K562 (cell line): ENCODE data around the gene MITF. TPM values are rescaled to one million over a fixed set of nuclear protein-coding genes. Genes with fewer than 3 reads are reported as not detected.

ENCODE experiments used
- ATAC-seq: fragments of 200-7000 bp; cut with Tn5 transposase; 3 replicates; pipeline ENCODE4 v1.9.1; 2020; ENCODE audit warnings: moderate library complexity
- BruUV-seq: library from RNA; stranded (reverse); fragments of 400-500 nt; replicated peaks from 2 replicates; lab custom pipeline; 2021; lab: Mats Ljungman, UMichigan
- CTCF ChIA-PET: fragments of 300-600 bp; formaldehyde crosslinking; extraction: SDS; loops from one replicate; lab custom pipeline; 2021; ENCODE audit warnings: low intra/inter-chr PET ratio; lab: Yijun Ruan, JAX
- POLR2A ChIA-PET: fragments of 300-600, 350-650 bp; sonication (Branson Sonifier 250); formaldehyde crosslinking; extraction: SDS; loops from one replicate; lab custom pipeline; 2021; ENCODE audit warnings: antibody characterized with exemption, inconsistent platforms; lab: Yijun Ruan, JAX
- DNase-seq, 4 experiments: peaks; one replicate each; pipeline versions ENCODE4 v3.0.0 to v3.0.0-alpha.2; 2011 to 2018; ENCODE audit warnings: low spot score in 3 of 4, mixed read lengths in 3 of 4; ENCODE audit errors: extremely low read depth in 1 of 4
- FAIRE-seq: peaks from 2 replicates; lab custom pipeline; 2011; peaks lifted over from hg19 to GRCh38; lab: Jason Lieb, UNC
- H2AFZ ChIP-seq: 2 replicates; pipeline ENCODE4 v1.6.0; 2011; ENCODE audit warnings: low read depth, low read length, control low read depth, inconsistent platforms
- H3K27ac ChIP-seq: fragments of 200-600 bp; 3 replicates; pipeline ENCODE4 v1.8.0; 2011; ENCODE audit warnings: low read depth, mild to moderate bottlenecking, control low read depth, inconsistent platforms, low read length, moderate library complexity, mixed read lengths; ENCODE audit errors: extremely low read depth
- H3K27me3 ChIP-seq, 2 experiments: fragments of 300-600 bp in 1 of 2; 2 replicates in 1 of 2; 3 replicates in 1 of 2; pipeline versions ENCODE4 v1.6.0 to v1.8.0; 2011; ENCODE audit warnings: inconsistent platforms in 2 of 2, low read length in 2 of 2, mild to moderate bottlenecking in 1 of 2, mixed read lengths in 1 of 2, moderate library complexity in 1 of 2; ENCODE audit not compliant: control insufficient read depth in 2 of 2, insufficient read depth in 2 of 2
- H3K36me3 ChIP-seq: fragments of 300-600 bp; 3 replicates; pipeline ENCODE4 v1.8.0; 2011; ENCODE audit warnings: mild to moderate bottlenecking, low read length, inconsistent platforms; ENCODE audit not compliant: control insufficient read depth, insufficient read depth
- H3K4me1 ChIP-seq, 2 experiments: fragments of 200-600 bp in 1 of 2; replicated peaks in 1 of 2; 2 replicates in 1 of 2; 3 replicates in 1 of 2; pipeline versions ENCODE4 v1.5.1 to v1.8.0; 2011; ENCODE audit warnings: inconsistent platforms in 2 of 2, low read length in 2 of 2, mild to moderate bottlenecking in 1 of 2, mixed read lengths in 1 of 2, moderate library complexity in 1 of 2; ENCODE audit not compliant: control insufficient read depth in 2 of 2, insufficient read depth in 2 of 2
- H3K4me2 ChIP-seq: 2 replicates; pipeline ENCODE4 v1.6.1; 2011; ENCODE audit warnings: low read length, control low read depth, inconsistent platforms, mixed read lengths; ENCODE audit not compliant: insufficient read depth
- H3K4me3 ChIP-seq: fragments of 200-600 bp; sonication (generic), shearing (Covaris generic); 2 replicates; pipeline ENCODE4 v1.5.1; 2016; ENCODE audit warnings: control low read depth, inconsistent platforms
- H3K79me2 ChIP-seq: fragments of 200-600 bp; 3 replicates; pipeline ENCODE4 v1.8.0; 2011; ENCODE audit warnings: low read length, inconsistent platforms; ENCODE audit not compliant: control insufficient read depth, insufficient read depth
- H3K9ac ChIP-seq, 2 experiments: 2 replicates each; pipeline versions ENCODE4 v1.6.0 to v1.6.1; 2011; ENCODE audit warnings: low read depth in 2 of 2, low read length in 2 of 2, control low read depth in 1 of 2, inconsistent platforms in 1 of 2, mild to moderate bottlenecking in 1 of 2, mixed read lengths in 1 of 2; ENCODE audit not compliant: insufficient read depth in 1 of 2
- H3K9me1 ChIP-seq: one replicate; pipeline ENCODE4 v1.6.0; 2011; ENCODE audit warnings: inconsistent platforms, mild to moderate bottlenecking, low read length, moderate library complexity; ENCODE audit not compliant: control insufficient read depth, insufficient read depth
- H3K9me3 ChIP-seq: replicated peaks from 2 replicates; pipeline ENCODE4 v1.5.1; 2011; ENCODE audit warnings: low read depth, low read length, inconsistent platforms; ENCODE audit not compliant: control insufficient read depth, insufficient read depth
- H4K20me1 ChIP-seq: replicated peaks from 2 replicates; pipeline ENCODE4 v1.6.1; 2011; ENCODE audit warnings: low read length, inconsistent platforms, mixed read lengths; ENCODE audit not compliant: control insufficient read depth, insufficient read depth
- CBFA2T3 ChIP-seq: fragments of 450-650 bp; IDR thresholded peaks from 2 replicates; pipeline ENCODE4 v1.6.1; 2017
- CGGBP1 ChIP-seq: fragments of 250-450 bp; sonication (Bioruptor Pico); IDR thresholded peaks from 2 replicates; pipeline ENCODE4 v1.9.0; 2021; ENCODE audit warnings: mild to moderate bottlenecking
- COPS2 ChIP-seq: fragments of 450-650 bp; conservative IDR thresholded peaks from 2 replicates; pipeline ENCODE4 v1.6.1; 2016; ENCODE audit warnings: mild to moderate bottlenecking, moderate library complexity
- HNRNPK ChIP-seq: fragments of 200-400 bp; formaldehyde crosslinking; IDR thresholded peaks from one replicate; pipeline ENCODE4 v1.6.1; 2018; ENCODE audit warnings: mild to moderate bottlenecking, low read depth, low read length; ENCODE audit not compliant: poor library complexity, severe bottlenecking
- IFI16 ChIP-seq: fragments of 250-450 bp; sonication (Bioruptor Pico); IDR thresholded peaks from 2 replicates; pipeline ENCODE4 v2.1.2; 2022; ENCODE audit warnings: mild to moderate bottlenecking, inconsistent platforms
- KLF16 ChIP-seq: IDR thresholded peaks from 2 replicates; pipeline ENCODE4 v1.6.1; 2016; ENCODE audit warnings: antibody characterized with exemption
- MTF1 ChIP-seq: fragments of 250-450 bp; sonication (Bioruptor Pico); IDR thresholded peaks from 2 replicates; pipeline ENCODE4 v1.9.0; 2021; ENCODE audit warnings: moderate library complexity, mild to moderate bottlenecking, inconsistent platforms, borderline replicate concordance
- PML ChIP-seq: IDR thresholded peaks from 2 replicates; pipeline ENCODE4 v1.6.1; 2012; ENCODE audit warnings: low read length, inconsistent platforms
- RBBP5 ChIP-seq: fragments of 200-600 bp; sonication (generic); IDR thresholded peaks from 2 replicates; pipeline ENCODE4 v1.6.1; 2012; ENCODE audit warnings: borderline replicate concordance, mild to moderate bottlenecking, low read length, control low read depth, inconsistent platforms; ENCODE audit not compliant: insufficient read depth, poor library complexity, severe bottlenecking
- RBM15 ChIP-seq: fragments of 200-400 bp; formaldehyde crosslinking; IDR thresholded peaks from 2 replicates; pipeline ENCODE4 v1.6.1; 2018; ENCODE audit warnings: mild to moderate bottlenecking, low read length, moderate library complexity; ENCODE audit not compliant: insufficient read depth
- TAL1 ChIP-seq: fragments of 450-650 bp; IDR thresholded peaks from 2 replicates; pipeline ENCODE4 v1.6.1; 2016; ENCODE audit warnings: mild to moderate bottlenecking
- TFAM ChIP-seq: fragments of 250-450 bp; sonication (Bioruptor Pico); conservative IDR thresholded peaks from 2 replicates; pipeline ENCODE4 v1.5.0; 2021; ENCODE audit warnings: mild to moderate bottlenecking, moderate library complexity
- THAP12 ChIP-seq: fragments of 250-450 bp; sonication (Bioruptor Pico); IDR thresholded peaks from 2 replicates; pipeline ENCODE4 v1.9.0; 2021; ENCODE audit warnings: mild to moderate bottlenecking, inconsistent platforms
- TRIM28 ChIP-seq: fragments of 450-650 bp; IDR thresholded peaks from 2 replicates; pipeline ENCODE4 v1.6.1; 2017
- ZBED1 ChIP-seq: IDR thresholded peaks from 2 replicates; pipeline ENCODE4 v1.6.1; 2014
- ZNF609 ChIP-seq: sonication (generic); formaldehyde crosslinking; IDR thresholded peaks from 2 replicates; pipeline ENCODE4 v1.8.1; 2023; ENCODE audit warnings: missing genetic modification reagents, mild to moderate bottlenecking, borderline replicate concordance
- ZNF695 ChIP-seq: fragments of 450-650 bp; formaldehyde crosslinking; IDR thresholded peaks from 2 replicates; pipeline ENCODE4 v1.4.0; 2020; ENCODE audit warnings: mild to moderate bottlenecking, moderate library complexity
- ZNF696 ChIP-seq: fragments of 250-450 bp; sonication (Bioruptor Pico); conservative IDR thresholded peaks from 2 replicates; pipeline ENCODE4 v1.4.0; 2020; ENCODE audit warnings: mild to moderate bottlenecking, moderate library complexity
- WGBS: fragments of 100-300 bp; shearing (Covaris generic); methylation state at CpG from one replicate; pipeline ENCODE4 v1.1.6; 2016; ENCODE audit warnings: low coverage, mixed read lengths; ENCODE audit not compliant: insufficient coverage; ENCODE audit errors: missing lambda C conversion rate; 5-methylcytosine and 5-hydroxymethylcytosine counted together
- in situ Hi-C: fragments of 300-500 bp; cut with MboI; formaldehyde crosslinking; loops from 4 replicates; pipeline ENCODE4 v1.15.0; 2018; ENCODE audit warnings: inconsistent platforms, mixed read lengths
- intact Hi-C: fragments of 100-400 bp; cut with micrococcal nuclease; formaldehyde crosslinking; loops from 2 replicates; pipeline ENCODE4 v1.14.2; 2022
- polyA plus RNA-seq, 8 experiments: library from polyadenylated mRNA; depleted of rRNA in 4 of 8; stranded (reverse) in 5 of 8; unstranded in 3 of 8; fragments of >200 nt; fragmentation: Nextera tagmentation in 2 of 8; fragmentation: Illumina TruSeq in 1 of 8; extraction: Ambion mirVana in 2 of 8; extraction: Trizol in 1 of 8; gene quantifications; 2 replicates each; pipeline versions ENCODE4 v1.2.1 to v1.2.3, GENCODE V29; 2011 to 2014; ENCODE audit warnings: inconsistent platforms in 1 of 8, missing spikeins in 1 of 8
- total RNA-seq, 7 experiments: library from RNA; depleted of rRNA in 6 of 7; stranded (reverse); fragments of >200 nt in 6 of 7; fragmentation: Illumina TruSeq in 2 of 7; extraction: Trizol in 2 of 7; gene quantifications; 2 replicates each; pipeline versions ENCODE4 v1.2.1 to v1.2.3, GENCODE V29; 2011 to 2021; ENCODE audit warnings: low replicate concordance in 1 of 7

Gene MITF
- total and polyA plus RNA-seq, 9 of the 15 experiments (the other 6 are each of a cell fraction or from before 2014, with no cell fraction given): 5.6 to 14.9 (median 11.1) TPM

- Histone ChIP-seq H3K4me3 (no peak overlapping the region), H3K9me3 (no peaks in the 10 kb centered on the region), H3K27me3 (no peaks in the 10 kb centered on the region), H3K9ac (no peak overlapping the region), H3K79me2 (no peaks in the 10 kb centered on the region; the same call in 2 of the 3 replicates), H3K27ac (no peak overlapping the region), H2AFZ (no peak overlapping the region), H4K20me1 (no peaks in the 10 kb centered on the region), H3K4me1 (no peaks in the 10 kb centered on the region), H3K36me3 (no peaks in the 10 kb centered on the region), H3K4me2 (no peak overlapping the region), H3K9me1 (no peaks in the 10 kb centered on the region)
- DNase-seq: no peak
- ATAC-seq: no peak
- FAIRE-seq: no peak
- 89% methylated on average over 1 of the region's 1 CpG for WGBS
- in situ Hi-C loops (no loop called here), intact Hi-C loops (no loop called here)
- ChIA-PET CTCF (interaction anchor here (0.6 kb wide), 1 partner anchor 499 kb away, joined by 3 read pairs; no protein-coding TSS in a partner anchor), POLR2A (no interaction called here)
- TF ChIP-seq ZNF695 (CRISPR knock-in tag): no peak
- TF ChIP-seq ZNF609 (CRISPR knock-in tag): no peak
- TF ChIP-seq CGGBP1 (CRISPR knock-in tag): no peak
- TF ChIP-seq HNRNPK: no peak
- no peak for TF ChIP-seq PML
- no peak for TF ChIP-seq ZBED1
- no peak for TF ChIP-seq RBM15
- TF ChIP-seq TAL1: no peak
- no peak for TF ChIP-seq TRIM28
- no peak for TF ChIP-seq ZNF696
- TF ChIP-seq RBBP5: no peak
- no peak for TF ChIP-seq KLF16
- TF ChIP-seq CBFA2T3: no peak
- TF ChIP-seq IFI16 (CRISPR knock-in tag): no peak
- no peak for TF ChIP-seq TFAM (CRISPR knock-in tag)
- no peak for TF ChIP-seq MTF1 (CRISPR knock-in tag)
- TF ChIP-seq THAP12: no peak
- TF ChIP-seq COPS2: no peak
- no TSS peak for BruUV-seq
These were observed 168.3 kb downstream of the MITF start for GRCh38 chr3:69907554-69907953.
